ENCODE measurements around the gene EIPR1. TPM values are rescaled to one million over a fixed set of nuclear protein-coding genes. Genes with fewer than 3 reads are reported as not detected.

Gene EIPR1
- total and polyA plus RNA-seq, 2 donors (not counting 3 experiments of a cell fraction or from before 2014, with no cell fraction given), result 30.8 to 57.3 TPM

DNA sequence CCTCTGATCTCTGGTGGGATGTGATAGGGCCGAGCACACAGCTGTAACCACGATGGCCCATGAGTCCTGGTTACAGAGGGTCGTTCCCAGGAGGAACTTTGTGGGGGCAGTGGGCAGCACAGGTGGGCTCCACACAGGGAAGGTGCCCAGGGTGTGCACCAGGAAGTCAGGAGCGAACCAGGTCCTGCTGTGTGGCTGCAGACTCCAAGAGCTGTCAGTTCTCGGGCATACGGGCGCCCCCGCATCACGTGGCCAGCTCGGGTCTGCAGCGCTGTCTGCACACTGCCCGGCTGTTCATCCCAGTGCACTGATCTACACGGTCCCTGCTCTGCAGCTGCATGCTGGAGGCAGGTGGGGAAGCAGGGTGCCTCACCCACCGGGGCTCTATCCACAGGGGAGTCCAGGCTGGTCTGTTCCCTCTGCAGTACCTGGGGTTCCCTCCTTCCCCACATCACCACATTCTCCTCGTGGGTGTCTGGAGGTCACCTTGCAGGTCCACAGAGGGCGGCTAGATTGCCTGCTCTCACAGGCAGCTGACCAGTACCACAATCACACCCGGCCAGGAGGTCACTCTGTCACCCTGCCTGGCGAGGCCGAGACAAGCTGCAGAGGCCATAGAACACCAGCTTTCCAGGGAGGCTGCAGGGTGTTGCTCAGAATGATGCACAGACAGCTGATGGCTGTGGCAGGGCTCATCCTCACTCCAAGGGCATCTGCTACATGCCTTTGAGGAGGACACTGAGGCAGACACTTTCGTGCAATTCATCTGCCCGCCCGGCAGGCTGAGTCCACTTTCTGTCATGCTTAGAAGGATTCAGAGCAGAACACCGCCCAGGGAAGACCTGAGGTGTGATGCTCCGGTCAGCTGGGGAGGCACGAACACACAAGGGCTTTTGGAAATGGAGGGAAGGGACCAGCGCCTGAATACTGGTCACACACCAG, 202.7 kb downstream of the EIPR1 start:
- DNase-seq (ENCODE audit: low read depth, low spot score), result no peak
- Histone ChIP-seq H3K79me2 (ENCODE audit: control insufficient read depth, insufficient read depth, low read length) (no peaks in the 10 kb centered on the region), H3K27me3 (ENCODE audit: control insufficient read depth in 2 of 2, insufficient read depth in 2 of 2, low read length in 2 of 2) (no peaks in the 10 kb centered on the region), H3K9ac (replicated peaks; ENCODE audit: extremely low read depth, insufficient read depth, low read length) (no peak overlapping the region), H3K4me3 (replicated peaks in 1 of 3; ENCODE audit: insufficient read depth in 1 of 3, low read depth in 1 of 3, low read length in 3 of 3) (no peak overlapping the region), H3K4me1 (ENCODE audit: control insufficient read depth, extremely low read depth, insufficient read depth, low read length) (no peaks in the 10 kb centered on the region), H3K4me2 (ENCODE audit: insufficient read depth, low read length) (no peak overlapping the region), H4K20me1 (replicated peaks; ENCODE audit: control insufficient read depth, extremely low read depth, insufficient read depth, low read length) (no peaks in the 10 kb centered on the region), H3K9me3 (replicated peaks; ENCODE audit: control insufficient read depth, insufficient read depth, low read length) (no peaks in the 10 kb centered on the region), H2AFZ (ENCODE audit: low read depth, low read length) (no peak overlapping the region), H3K27ac (ENCODE audit: insufficient read depth, low read depth, low read length) (no peak overlapping the region), H3K36me3 (ENCODE audit: control insufficient read depth in 2 of 2, extremely low read depth in 1 of 2, insufficient read depth in 2 of 2, low read length in 2 of 2) (no peaks in the 10 kb centered on the region), H3K9me1 (replicated peaks; ENCODE audit: control insufficient read depth, extremely low read depth, insufficient read depth, low read length) (no peaks in the 10 kb centered on the region)
- FAIRE-seq, result no peak
- POLR2A ChIA-PET, result no interaction called here
- TF ChIP-seq, protein P1, sequence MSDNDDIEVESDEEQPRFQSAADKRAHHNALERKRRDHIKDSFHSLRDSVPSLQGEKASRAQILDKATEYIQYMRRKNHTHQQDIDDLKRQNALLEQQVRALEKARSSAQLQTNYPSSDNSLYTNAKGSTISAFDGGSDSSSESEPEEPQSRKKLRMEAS (IDR thresholded peaks at IDR 0.05; ENCODE audit: insufficient read depth, insufficient read length), result no peak
- TF ChIP-seq EZH2 (IDR thresholded peaks at IDR 0.05; ENCODE audit: borderline replicate concordance, low read depth, low read length, severe bottlenecking) (no peak), FOS (IDR thresholded peaks at IDR 0.05; ENCODE audit: borderline replicate concordance, insufficient read depth, low read length) (no peak), GATA2 (IDR thresholded peaks at IDR 0.05; ENCODE audit: insufficient read depth, insufficient read length, low read depth, low read length) (no peak), POLR2AphosphoS5 (IDR thresholded peaks at IDR 0.05; ENCODE audit: insufficient read depth, low read depth, low read length) (no peak), JUN (IDR thresholded peaks at IDR 0.05; ENCODE audit: borderline replicate concordance, insufficient read depth, insufficient read length, low read depth) (no peak), POLR2A (IDR thresholded peaks at IDR 0.05; ENCODE audit: low read depth, low read length) (no peak), MYC (IDR thresholded peaks at IDR 0.05; ENCODE audit: low read depth, low read length) (no peak)
- TF ChIP-seq, protein P2, sequence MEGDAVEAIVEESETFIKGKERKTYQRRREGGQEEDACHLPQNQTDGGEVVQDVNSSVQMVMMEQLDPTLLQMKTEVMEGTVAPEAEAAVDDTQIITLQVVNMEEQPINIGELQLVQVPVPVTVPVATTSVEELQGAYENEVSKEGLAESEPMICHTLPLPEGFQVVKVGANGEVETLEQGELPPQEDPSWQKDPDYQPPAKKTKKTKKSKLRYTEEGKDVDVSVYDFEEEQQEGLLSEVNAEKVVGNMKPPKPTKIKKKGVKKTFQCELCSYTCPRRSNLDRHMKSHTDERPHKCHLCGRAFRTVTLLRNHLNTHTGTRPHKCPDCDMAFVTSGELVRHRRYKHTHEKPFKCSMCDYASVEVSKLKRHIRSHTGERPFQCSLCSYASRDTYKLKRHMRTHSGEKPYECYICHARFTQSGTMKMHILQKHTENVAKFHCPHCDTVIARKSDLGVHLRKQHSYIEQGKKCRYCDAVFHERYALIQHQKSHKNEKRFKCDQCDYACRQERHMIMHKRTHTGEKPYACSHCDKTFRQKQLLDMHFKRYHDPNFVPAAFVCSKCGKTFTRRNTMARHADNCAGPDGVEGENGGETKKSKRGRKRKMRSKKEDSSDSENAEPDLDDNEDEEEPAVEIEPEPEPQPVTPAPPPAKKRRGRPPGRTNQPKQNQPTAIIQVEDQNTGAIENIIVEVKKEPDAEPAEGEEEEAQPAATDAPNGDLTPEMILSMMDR (IDR thresholded peaks at IDR 0.05; ENCODE audit: extremely low read depth in 1 of 2, insufficient read depth in 1 of 2, low read depth in 1 of 2, low read length in 2 of 2), result no peak
- CTCF ChIA-PET, result no interaction called here
- intact Hi-C loops (cut with micrococcal nuclease), result no loop called here
- no TSS peak for BruUV-seq (replicated peaks)
- dilution Hi-C loops (cut with MboI; ENCODE audit: extremely low pct_ligation_motif_present, low sequenced_read_pairs), result no loop called here
